RWPE2 (cell line): ENCODE measurements around the gene RFC2.

Experiments used
- ATAC-seq: fragments of 200-7000 bp; cut with Tn5 transposase; 3 replicates; pipeline ENCODE4 v1.9.1; 2021; ENCODE audit warnings: low read depth
- DNase-seq: peaks from one replicate; pipeline ENCODE4 v3.0.0-alpha.2; 2020; ENCODE audit warnings: low spot score
- H3K27ac ChIP-seq: fragments of 450-650 bp; 2 replicates; pipeline ENCODE4 v1.5.1; 2017; ENCODE audit warnings: mild to moderate bottlenecking; ENCODE audit not compliant: poor library complexity, severe bottlenecking
- H3K27me3 ChIP-seq: fragments of 250-450 bp; sonication (Bioruptor Pico); 2 replicates; pipeline ENCODE4 v1.5.1; 2021; ENCODE audit warnings: mild to moderate bottlenecking, moderate library complexity; ENCODE audit not compliant: insufficient read depth, poor library complexity, severe bottlenecking
- H3K36me3 ChIP-seq: fragments of 250-450 bp; sonication (Bioruptor Pico); 2 replicates; pipeline ENCODE4 v1.5.1; 2020; ENCODE audit warnings: low read depth, mild to moderate bottlenecking, moderate library complexity
- H3K4me1 ChIP-seq: fragments of 250-450 bp; sonication (Bioruptor Pico); 2 replicates; pipeline ENCODE4 v1.5.1; 2021; ENCODE audit warnings: mild to moderate bottlenecking, moderate library complexity; ENCODE audit not compliant: insufficient read depth, poor library complexity, severe bottlenecking
- H3K4me3 ChIP-seq: fragments of 250-450 bp; sonication (Bioruptor Pico); 2 replicates; pipeline ENCODE4 v1.5.1; 2021; ENCODE audit warnings: mild to moderate bottlenecking, moderate library complexity; ENCODE audit not compliant: severe bottlenecking
- H3K9me3 ChIP-seq: fragments of 250-450 bp; sonication (Bioruptor Pico); 2 replicates; pipeline ENCODE4 v1.5.1; 2021; ENCODE audit warnings: mild to moderate bottlenecking, moderate library complexity; ENCODE audit not compliant: severe bottlenecking
- CTCF ChIP-seq: fragments of 450-650 bp; IDR thresholded peaks from one replicate; pipeline ENCODE4 v1.5.1; 2017; ENCODE audit warnings: mild to moderate bottlenecking, moderate library complexity; ENCODE audit not compliant: poor library complexity, severe bottlenecking

RFC2 gene

GRCh38 chr7:74182453-74183090 lies 71.6 kb downstream of the RFC2 start:
- no peak overlapping the region for H3K4me3 ChIP-seq
- peaks cover 48% of the 10 kb centered on the region for H3K4me1 ChIP-seq
- no peak for TF ChIP-seq CTCF
- H3K27ac ChIP-seq: peak overlapping the region; percentile 44
- DNase-seq (no peak), ATAC-seq (no peak)
- H3K36me3 ChIP-seq: peaks cover 77% of the 10 kb centered on the region
- H3K27me3 ChIP-seq: no peaks in the 10 kb centered on the region
- no peaks in the 10 kb centered on the region for H3K9me3 ChIP-seq

GRCh38 chr7:74181821-74182220 lies 72.4 kb downstream of the RFC2 start:
- Histone ChIP-seq H3K4me3 (no peak overlapping the region), H3K4me1 (peaks cover 53% of the 10 kb centered on the region), H3K27ac (peak overlapping the region; percentile 44), H3K9me3 (no peaks in the 10 kb centered on the region), H3K36me3 (peaks cover 77% of the 10 kb centered on the region), H3K27me3 (no peaks in the 10 kb centered on the region)
- DNase-seq: no peak
- no peak for ATAC-seq
- no peak for TF ChIP-seq CTCF
